HG03558 (cell line): ENCODE measurements around the gene PHACTR1.

Source experiments
- ATAC-seq: cut with Tn5 transposase; IDR thresholded peaks from one replicate; pipeline ENCODE4 v1.9.1; 2021; ENCODE audit warnings: moderate number of reproducible peaks; ENCODE audit not compliant: unreplicated experiment; ENCODE audit errors: extremely low read depth

The PHACTR1 gene

GRCh38 chr6:12892151-12892550, 175.6 kb downstream of the PHACTR1 start:
- no peak for ATAC-seq

GRCh38 chr6:12893036-12893435, 176.5 kb downstream of the PHACTR1 start:
- no peak for ATAC-seq

- ATAC-seq, result no peak
Observed at GRCh38 chr6:12895721-12896120, 179.2 kb downstream of the PHACTR1 start.

- no peak for ATAC-seq
Observed at GRCh38 chr6:12896208-12896733, 179.7 kb downstream of the PHACTR1 start.

- ATAC-seq, result no peak
Observed at GRCh38 chr6:12898603-12899002, 182.0 kb downstream of the PHACTR1 start.

- ATAC-seq, result no peak
Observed at GRCh38 chr6:12899046-12899833, 182.7 kb downstream of the PHACTR1 start.

- no peak for ATAC-seq
Observed at GRCh38 chr6:12903246-12903645, 186.7 kb downstream of the PHACTR1 start.

GRCh38 chr6:12909833-12910232, 193.3 kb downstream of the PHACTR1 start:
- no peak for ATAC-seq

GRCh38 chr6:12911427-12911826, 194.9 kb downstream of the PHACTR1 start:
- ATAC-seq, result no peak

GRCh38 chr6:12913201-12913600, 196.6 kb downstream of the PHACTR1 start:
- no peak for ATAC-seq

- ATAC-seq, result no peak
Observed at GRCh38 chr6:12916006-12916405, 199.4 kb downstream of the PHACTR1 start.

- no peak for ATAC-seq
Observed at GRCh38 chr6:12916420-12917136, 200.0 kb downstream of the PHACTR1 start.

GRCh38 chr6:12921467-12921866, 204.9 kb downstream of the PHACTR1 start:
- ATAC-seq, result no peak

GRCh38 chr6:12923644-12924235, 207.2 kb downstream of the PHACTR1 start:
- no peak for ATAC-seq

- ATAC-seq, result no peak
Observed at GRCh38 chr6:12924911-12925310, 208.3 kb downstream of the PHACTR1 start.

GRCh38 chr6:12927746-12928145, 211.2 kb downstream of the PHACTR1 start:
- no peak for ATAC-seq

- no peak for ATAC-seq
Observed at GRCh38 chr6:12929678-12930077, 213.1 kb downstream of the PHACTR1 start.

GRCh38 chr6:12931639-12932038, 215.1 kb downstream of the PHACTR1 start:
- no peak for ATAC-seq

GRCh38 chr6:12935637-12936036, 219.1 kb downstream of the PHACTR1 start:
- no peak for ATAC-seq

GRCh38 chr6:12937971-12938370, 221.4 kb downstream of the PHACTR1 start:
- ATAC-seq, result no peak

GRCh38 chr6:12939314-12939713, 222.7 kb downstream of the PHACTR1 start:
- no peak for ATAC-seq
